Stimulated activated CD4-positive, alpha-beta T cell treated with anti-CD3 and anti-CD28 coated beads, Interleukin-2, amount 100 ng/mL, for 24 hours (primary cell): Measurements from ENCODE around the gene EXOC6.

ENCODE experiments used
- DNase-seq, 2 donors: peaks; one replicate each; pipeline ENCODE4 v3.0.0-alpha.2; 2020

The EXOC6 gene

DNA sequence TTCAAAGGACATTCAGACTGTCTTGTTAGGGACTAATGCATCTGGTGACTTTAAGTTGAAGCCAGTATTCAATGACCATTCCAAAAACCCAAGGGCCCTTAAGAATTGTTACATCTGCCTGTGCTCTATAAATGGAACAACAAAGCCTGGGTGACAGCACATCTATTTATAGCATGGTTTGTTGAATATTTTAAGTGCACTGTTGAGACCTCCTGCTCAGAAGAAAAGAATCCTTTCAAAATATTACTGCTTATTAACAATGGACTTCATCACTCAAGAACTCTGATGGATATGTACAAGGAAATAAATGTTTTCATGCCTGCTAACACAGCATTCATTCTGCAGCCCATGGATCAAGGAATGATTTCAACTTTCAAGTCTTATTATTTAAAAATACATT, 179.2 kb downstream of the EXOC6 start:
- no peak for DNase-seq

DNA sequence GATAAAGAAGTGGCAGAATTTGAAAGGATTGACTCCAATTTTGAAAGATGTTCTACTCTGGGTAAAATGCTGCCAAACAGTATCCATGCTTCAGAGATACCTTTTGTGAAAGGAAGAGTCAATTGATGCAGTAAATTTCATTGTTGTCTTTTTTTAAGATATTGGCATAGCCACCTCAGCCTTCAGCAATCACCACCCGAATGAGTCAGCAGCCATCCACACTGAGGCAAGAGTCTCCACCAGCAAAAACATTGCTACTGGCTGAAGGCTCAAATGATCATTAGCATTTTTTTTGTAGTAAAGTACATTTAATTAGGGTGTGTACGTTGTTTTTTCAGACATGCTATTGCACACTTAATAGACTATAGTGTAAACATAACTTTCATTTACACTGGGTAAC, 180.6 kb downstream of the EXOC6 start:
- no peak for DNase-seq

DNA sequence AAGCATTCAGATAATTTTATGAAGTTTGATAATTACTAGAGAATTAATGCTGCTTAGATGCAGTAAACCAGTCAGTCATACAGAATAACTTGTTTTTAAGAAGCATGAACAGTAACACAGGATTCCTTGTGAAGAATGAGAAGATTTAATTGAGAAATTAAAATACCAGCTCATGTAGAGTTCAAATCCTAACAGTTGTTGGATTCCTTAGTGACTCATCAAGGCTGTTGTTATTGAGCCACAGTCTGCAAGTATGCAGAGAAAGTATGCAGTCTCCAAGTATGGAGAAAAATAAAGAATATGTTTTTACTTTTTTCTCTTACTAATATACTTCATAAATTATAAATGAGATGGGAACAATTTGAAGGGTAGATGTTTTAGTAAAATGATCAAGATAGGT, 182.1 kb downstream of the EXOC6 start:
- no peak for DNase-seq

DNA sequence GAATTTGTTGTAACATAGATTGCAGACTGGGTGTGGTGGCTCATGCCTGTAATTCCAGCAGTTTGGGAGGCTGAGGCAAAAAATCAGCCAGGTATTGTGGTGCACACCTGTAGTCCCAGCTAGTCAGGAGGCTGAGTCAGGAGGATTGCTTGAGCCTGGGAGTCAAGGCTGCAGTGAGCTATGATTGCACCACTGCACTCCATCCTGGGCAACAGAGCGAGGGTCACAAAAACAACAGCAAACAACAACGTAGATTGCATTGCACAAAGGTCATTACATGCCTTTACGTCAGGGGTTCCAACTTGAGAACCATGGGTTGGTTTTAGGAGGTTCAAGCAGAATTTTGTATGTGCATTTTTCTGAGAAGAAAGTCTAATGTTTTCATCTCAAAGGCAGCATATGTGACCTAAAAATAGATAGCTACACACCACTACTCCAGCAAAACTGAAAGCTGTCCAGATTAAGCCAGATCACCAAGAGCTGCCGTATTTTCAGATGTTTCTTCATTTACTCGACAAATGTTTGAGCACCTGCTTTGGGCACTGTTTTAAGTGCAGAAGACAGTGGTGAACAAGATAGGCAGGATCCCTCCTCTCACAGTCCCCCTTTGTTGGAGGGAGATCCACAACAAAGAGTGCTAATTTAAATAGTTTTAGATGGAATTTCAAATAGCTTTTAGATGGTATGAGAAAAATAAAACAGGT, 183.9 kb downstream of the EXOC6 start:
- no peak for DNase-seq

DNA sequence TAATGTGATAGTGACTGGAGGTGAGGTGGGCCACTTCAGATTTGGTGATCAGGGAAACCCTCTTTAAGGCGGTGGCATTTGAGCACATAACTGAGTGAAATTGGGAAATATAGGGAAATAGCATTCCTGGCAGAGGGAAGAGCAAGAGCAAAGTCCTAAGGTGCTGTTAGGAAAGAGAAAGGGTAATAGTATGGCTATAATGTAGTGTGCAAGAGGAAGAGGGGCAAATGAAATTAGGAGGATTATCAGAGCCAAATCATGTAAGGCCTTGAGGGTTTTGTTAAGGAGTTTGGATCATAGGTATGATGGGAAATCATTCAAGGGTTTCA, 184.5 kb downstream of the EXOC6 start:
- DNase-seq: no peak

DNA sequence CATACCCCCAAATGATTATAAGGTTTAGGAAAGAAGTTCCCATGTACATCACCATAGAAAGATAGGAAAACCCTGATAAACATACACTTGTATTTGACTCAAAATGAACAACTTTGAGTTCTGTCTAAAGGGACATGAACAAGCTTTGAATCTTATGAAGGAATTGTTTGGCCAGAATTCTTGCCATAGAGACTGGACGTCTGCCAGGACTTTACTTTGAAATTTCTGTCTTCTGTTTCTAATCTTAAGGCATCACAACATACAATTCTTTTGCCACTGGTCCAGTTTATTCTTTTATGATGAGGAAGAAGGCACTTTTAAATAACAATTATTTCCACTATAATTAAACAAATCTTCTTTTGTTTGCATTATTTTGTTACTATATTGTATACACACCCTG, 186.1 kb downstream of the EXOC6 start:
- DNase-seq: no peak

DNA sequence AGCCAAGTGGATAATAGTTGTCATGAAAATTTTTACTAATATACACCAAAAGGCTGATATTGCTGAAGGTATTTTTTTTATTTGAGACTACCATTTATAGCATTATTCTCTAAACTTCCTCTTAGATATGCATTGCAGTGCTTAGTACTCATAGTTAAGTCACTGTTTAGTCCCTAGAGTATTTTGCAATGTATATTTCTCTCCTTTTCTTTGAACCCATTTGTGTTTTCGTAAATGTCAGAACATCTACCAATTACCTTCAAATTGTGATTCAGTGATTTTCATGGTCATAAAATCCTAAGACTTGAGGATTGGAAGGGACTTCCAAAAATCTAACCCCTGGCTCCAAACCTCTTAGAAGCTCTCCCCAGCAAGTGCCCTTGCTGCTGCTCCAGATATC, 190.8 kb downstream of the EXOC6 start:
- DNase-seq: no peak

DNA sequence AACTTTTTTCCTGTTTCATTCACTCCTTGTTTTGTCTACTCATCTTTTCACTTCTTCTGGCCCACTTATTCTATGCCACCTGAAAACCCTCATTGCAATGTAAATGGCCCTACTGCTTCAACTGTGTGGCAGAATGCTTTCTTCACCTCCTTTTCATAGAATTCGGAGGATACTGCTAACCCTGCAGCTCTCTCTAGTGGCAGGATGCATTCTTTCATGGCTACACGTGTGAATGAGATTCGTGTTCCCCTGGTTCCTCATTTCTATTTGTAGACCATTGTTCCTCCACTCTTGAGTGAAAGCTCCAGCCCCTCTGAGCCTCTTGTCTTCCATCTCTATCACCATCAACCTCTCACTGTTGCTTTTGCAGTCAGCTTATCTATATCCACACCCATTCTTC, 191.4 kb downstream of the EXOC6 start:
- DNase-seq: no peak

DNA sequence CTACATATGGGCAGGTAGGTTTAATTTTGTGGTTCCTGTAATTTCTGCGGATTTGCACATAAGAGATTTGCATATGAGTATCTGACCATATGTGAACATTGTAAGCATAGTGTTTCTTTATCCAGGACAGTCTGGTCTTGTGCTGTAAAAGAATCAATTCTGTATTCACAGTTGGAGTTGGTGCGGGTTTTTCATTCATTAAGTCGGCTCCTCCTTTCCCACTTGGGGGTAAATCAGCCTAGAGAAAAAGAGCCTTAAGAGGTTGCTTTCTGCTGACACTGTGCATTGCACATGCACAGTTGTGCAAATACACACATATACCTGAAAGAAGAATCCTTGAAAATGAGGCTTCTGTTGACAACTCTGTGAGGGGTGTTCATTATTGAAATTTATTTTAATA, 206.2 kb downstream of the EXOC6 start:
- DNase-seq: no peak

DNA sequence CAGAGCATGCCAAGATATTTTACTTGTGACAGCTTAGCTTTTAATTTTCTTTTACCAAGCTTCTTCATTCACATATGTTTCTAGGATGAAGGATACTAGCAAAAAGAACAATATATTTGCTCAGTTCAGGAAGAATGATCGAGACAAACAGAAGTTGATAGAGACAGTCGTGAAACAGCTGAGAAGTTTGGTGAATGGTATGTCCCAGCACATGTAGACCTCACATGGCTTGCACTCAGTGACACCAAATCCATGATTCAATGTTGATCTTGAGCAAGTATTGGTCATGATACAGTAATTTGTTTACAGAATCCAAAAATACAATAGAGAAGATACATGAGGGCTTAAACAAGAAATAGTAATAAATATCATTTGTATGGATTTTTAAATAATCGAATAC, 209.8 kb downstream of the EXOC6 start:
- no peak for DNase-seq

DNA sequence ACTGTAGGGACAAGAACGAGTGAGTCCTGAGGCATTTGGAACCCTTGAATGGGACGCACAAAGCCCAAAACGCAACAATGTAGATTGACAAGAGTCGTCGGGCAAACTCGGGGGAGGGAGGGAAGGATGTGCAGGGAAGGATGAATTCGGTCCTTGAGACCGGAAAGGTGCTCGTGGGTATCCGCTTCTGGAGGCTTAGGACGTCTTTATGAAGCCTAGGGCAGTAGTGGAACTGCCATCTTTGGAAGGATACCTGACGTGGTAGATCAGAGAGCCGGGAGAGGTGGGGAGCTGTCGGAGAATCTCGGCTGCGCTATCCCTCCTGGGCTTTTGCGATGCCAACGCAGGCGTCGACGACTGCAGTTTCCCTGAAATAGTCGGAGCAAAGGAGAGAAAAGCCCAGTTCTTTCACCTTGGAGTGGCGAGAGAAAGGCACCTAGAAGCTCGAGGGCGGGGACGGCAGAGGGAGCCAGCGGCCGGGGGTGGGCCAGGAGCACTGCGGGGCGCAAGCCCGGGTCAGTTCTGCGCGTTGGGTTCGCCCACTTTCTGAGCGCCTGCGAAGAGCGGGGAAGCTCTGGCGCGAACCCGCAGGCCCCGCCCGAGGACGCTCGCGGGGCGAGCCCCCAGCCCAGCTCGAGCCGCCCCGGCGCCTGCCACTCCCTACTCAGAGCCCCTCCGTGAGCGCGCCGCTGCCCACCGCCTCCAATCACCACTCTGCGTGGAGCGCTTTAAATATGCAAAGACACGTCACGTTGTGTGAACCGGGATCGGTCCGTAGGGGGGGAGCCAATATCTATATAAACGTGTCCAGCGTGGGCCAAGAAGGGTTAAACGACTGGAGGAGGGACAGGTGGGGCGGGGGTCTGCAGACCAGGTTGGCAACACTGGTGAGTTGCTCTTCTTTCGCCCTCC, 211.9 kb downstream of the EXOC6 start, which contains the start of gene CYP26C1:
TSS of gene CYP26C1 (plus strand) at position 824 of the 912 bp plus-strand sequence. CDS start 466 bp downstream, outside the sequence.
- DNase-seq: no peak

DNA sequence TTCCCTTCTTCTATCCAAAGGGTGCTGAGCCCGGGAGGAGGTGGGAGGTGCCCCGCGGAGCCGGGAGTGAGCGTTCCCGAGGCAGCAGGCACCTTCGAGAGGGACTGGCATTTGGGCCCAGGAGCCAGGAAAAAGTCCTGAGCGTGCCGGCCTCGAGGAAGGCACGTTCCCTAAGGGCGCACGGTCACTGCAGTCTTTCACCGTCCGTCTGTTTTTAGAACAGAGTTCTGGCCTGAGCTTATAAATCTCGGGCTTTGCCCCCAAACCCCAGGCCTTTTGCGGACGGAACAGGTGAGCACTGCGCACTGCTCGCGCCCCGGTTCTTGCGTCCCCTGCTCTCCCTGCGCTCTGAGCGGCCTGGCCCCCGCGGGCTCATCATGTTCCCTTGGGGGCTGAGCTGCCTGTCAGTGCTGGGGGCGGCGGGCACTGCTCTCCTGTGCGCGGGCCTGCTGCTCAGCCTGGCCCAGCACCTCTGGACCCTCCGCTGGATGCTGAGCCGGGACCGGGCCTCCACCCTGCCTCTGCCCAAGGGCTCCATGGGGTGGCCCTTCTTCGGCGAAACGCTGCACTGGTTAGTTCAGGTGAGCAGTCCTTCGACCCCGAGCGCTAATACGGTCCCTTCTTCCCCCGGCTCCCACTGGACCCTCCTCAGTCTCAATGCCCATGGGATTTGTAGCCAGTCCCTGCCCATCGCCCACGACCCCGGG, 212.7 kb downstream of the EXOC6 start:
- DNase-seq: no peak

DNA sequence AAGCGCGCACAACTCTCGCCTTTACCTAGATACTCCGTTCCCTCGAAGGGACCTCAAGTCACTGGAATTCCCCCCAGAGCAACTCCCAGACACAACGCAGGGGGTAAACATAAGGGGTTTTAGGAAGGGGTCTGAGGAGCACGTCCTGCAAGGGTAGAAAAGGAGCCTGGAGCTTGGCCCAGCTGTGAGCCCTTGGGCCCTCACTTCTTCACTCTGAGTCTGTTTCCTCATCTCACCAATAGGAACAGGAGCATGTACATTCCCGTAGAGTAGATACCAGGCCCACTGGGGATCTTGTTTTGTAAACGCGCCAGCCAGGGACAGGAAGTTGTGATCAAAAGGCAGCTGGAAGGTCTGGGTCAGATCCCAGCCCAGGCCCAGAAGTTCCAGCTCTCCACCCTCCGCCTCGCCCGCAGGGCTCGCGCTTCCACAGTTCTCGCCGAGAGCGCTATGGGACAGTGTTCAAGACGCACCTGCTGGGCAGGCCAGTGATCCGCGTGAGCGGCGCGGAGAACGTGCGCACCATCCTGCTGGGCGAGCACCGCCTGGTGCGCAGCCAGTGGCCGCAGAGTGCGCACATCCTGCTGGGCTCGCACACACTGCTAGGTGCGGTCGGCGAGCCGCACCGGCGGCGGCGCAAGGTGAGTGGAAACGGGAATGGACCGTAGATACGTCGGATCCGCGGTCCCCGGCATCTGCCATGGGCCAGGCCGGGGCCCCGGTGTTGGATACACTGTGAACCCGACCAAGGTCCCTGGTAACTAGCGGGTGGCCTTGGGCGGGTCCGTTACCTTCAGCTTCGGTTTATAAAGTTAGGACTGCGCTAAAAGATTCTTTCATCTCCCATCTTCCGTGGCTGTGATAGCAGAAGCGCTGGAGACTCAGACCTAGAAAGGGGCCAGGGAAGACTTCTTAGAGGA, 213.5 kb downstream of the EXOC6 start:
- DNase-seq: no peak

DNA sequence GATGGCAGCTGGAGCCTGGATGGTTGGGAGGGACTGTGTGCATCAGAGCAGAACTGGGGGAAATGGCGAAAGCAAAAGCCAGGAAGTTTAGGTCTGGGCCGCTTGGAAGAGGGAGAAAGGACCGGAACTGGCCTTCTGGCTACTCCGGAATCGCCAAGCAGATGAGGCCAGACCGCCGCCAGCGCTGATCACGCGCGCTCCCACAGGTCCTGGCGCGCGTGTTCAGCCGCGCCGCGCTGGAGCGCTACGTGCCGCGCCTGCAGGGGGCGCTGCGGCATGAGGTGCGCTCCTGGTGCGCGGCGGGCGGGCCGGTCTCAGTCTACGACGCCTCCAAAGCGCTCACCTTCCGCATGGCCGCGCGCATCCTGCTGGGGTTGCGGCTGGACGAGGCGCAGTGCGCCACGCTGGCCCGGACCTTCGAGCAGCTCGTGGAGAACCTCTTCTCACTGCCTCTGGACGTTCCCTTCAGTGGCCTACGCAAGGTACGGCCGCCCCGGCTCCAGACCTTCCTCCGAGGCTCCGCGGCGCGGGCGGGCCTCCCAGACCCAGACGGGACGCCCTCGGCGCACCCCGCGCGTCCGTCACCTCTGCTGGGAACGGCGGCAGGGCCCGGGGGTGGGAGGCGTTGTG, 214.3 kb downstream of the EXOC6 start:
- DNase-seq: peak in 1 of 2 donors; percentile 70

DNA sequence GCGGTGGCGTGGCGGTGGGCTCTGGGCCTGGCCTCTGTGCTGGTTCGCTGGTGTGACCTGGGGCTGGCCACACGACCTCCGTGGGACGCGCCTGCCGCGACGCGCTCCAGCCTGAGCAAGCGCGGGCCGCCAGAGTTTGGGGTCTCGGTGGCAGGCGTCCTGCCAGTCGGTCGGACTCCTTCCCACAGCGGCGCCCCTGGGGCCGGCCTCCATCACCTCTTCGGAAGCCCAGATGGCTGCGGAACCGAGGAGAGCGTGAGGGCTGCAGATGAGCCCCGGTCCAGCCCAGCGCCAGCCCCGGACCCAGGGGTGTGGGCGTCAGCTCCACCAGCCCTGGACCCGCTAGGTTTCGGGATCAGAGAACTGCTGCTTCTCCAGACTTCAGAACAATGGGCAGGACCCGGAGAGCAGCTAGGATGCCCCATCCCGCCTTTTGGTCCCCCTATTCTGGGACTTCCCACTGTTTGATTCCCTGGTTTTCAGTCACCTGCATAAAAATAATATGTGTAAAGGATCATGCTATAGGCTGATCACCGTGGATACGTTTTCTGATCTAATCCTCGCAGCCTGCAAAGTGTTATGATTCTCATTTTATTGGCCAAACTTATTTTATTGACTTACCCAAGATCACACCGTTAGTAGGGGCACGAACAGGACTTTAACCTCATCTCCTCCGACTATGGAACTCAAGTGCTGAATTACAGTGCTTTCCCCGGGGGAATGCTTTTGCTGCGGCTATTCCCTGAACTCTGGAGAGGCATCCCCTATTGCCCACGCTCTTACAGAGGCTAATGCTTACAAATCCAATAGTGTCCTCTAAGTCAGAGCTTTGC, 215.0 kb downstream of the EXOC6 start:
- DNase-seq: no peak

DNA sequence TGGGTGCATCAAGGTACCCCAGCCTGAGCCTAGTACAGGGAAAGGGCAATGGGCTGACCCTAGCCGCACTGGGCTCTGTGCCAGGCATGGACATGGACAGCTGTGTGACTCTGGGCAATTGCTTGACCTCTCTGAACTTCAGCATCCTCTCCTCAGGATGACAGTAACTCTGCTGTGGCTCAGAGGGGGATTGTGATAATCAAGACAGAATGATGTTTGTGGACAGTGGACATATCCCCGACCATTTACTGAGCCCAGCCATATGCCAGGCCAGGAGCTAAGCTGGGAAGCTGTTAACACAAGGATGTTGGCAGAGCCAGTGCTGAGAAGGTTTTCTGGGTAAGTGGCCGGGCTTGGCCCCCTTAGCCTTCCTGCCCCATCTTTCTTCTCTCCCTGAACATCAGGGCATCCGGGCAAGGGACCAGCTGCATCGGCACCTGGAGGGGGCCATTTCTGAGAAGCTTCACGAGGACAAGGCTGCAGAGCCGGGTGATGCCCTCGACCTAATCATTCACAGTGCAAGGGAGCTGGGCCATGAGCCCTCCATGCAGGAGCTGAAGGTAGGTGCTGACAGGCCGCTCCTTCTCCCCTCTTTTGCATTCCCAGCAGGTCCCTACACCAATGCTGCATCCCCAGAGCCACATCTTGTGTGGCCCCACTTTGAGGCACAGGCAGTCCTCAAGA, 215.8 kb downstream of the EXOC6 start:
- no peak for DNase-seq

DNA sequence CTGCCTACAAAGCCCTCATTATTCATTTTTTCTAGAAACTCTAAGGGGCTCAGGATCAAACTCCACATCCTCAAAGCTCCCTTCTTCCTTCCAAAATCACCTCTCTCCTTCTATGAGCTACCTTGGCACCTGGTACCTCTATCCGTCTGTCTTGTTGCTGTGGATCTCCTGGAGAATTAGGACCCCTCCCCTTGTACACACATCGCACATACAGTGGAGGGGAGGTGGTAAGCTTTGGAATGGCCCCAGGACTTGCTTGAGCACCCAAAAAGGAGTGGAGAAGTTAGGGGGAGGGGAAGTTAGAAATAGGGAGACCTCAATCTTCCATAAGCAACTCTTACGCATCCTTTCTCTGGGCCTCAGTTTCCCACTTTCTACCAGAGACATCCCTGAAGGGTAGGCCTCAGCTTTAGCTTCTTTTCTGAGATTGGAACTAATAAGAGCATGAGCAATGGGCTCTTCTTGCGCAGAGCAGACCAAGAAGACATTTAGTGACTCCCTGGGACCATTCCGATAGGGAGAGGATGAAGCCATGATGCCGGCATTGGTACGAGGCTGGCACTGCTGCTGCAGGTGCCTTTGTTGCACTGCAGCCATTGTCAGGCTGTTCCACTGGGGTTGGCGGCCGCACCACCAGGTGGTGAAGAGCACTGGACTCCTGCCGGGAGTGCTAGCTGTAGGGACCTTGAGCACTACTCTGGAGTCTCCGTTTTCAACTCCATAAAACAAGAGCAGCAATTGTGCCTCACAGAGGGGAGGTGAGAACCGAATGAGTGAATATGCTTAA, 216.7 kb downstream of the EXOC6 start:
- no peak for DNase-seq

DNA sequence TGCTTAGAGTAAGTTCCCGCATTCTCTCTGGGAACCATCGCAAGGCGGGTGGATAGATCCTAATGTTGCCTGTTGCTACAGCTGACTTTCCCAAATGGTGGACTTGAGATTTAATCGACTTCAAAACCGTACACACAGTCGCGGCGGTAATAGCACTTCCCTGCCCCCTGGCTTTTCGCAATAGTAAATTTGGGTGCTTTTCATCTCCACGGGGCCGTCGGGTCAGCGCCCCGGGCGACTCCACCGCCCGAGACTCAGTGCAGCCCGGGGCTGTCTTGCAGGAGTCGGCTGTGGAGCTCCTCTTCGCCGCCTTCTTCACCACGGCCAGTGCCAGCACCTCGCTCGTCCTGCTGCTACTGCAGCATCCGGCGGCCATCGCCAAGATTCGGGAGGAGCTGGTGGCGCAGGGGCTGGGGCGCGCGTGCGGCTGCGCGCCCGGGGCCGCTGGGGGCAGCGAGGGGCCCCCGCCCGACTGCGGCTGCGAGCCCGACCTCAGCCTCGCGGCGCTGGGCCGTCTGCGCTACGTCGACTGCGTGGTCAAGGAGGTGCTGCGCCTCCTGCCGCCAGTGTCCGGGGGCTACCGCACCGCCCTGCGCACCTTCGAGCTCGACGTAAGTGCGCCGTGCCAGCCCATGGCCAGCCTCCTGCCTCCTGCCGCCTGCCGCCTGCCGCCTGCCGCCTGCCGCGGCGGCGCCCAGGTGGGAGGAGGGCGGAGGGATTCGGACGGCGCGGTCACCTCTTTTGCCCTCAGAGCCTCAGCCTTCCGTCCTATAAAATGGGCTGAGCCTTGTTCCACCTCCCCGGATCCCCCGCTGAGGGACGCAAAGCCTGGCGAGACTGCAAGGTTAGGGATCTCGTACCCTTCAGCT, 217.6 kb downstream of the EXOC6 start:
- no peak for DNase-seq

DNA sequence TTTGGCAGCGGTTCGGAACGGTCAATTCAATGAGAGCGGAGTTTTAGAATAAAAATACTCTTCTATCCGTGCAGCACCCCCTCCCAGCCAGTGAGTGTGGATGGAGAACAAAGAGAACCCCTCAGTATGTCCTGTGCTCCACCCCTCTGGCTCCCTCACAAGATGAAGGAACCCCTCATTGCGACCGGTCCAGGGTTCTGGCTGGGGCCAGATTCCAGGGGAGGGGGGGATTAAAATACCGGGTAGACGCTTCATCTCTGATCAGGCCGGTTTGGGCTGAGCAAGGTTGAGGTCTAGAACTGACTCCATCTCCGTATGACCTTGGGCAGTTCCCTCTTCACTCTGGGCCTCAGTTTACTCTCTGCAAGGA, 218.2 kb downstream of the EXOC6 start:
- DNase-seq: no peak
